Vagina (tissue), 2 donors: ENCODE data around the gene P2RY12. TPM values are rescaled to one million over a fixed set of nuclear protein-coding genes. Genes with fewer than 3 reads are reported as not detected.

Experiments
- DNase-seq, 2 donors: peaks; one replicate each; pipeline ENCODE4 v3.0.0-alpha.2; 2017; ENCODE audit errors: extremely low spot score in 2 of 2
- H3K27ac ChIP-seq: fragments of 200-600 bp; sonication (generic); one replicate; pipeline ENCODE4 v1.5.1; 2019
- H3K27me3 ChIP-seq: fragments of 200-600 bp; sonication (generic); one replicate; pipeline ENCODE4 v1.5.1; 2019
- H3K36me3 ChIP-seq, 2 donors: fragments of 200-600 bp; sonication (generic); one replicate each; pipeline ENCODE4 v1.5.1; 2017 to 2019
- H3K4me1 ChIP-seq: fragments of 200-600 bp; sonication (generic); one replicate; pipeline ENCODE4 v1.5.1; 2019
- H3K4me3 ChIP-seq, 2 donors: fragments of 200-600 bp; sonication (generic); 1 replicate in 1 of 2; 2 replicates in 1 of 2; pipeline ENCODE4 v1.5.1; 2016 to 2019
- H3K9me3 ChIP-seq: fragments of 200-600 bp; sonication (generic); one replicate; pipeline ENCODE4 v1.5.1; 2019
- POLR2A ChIP-seq, 2 donors: fragments of 450-650 bp; IDR thresholded peaks; one replicate each; pipeline ENCODE4 v1.6.1; 2017; ENCODE audit warnings: antibody characterized with exemption in 2 of 2, mild to moderate bottlenecking in 2 of 2, moderate library complexity in 2 of 2
- POLR2AphosphoS5 ChIP-seq, 2 donors: sonication (generic); formaldehyde crosslinking; IDR thresholded peaks; one replicate each; pipeline ENCODE4 v1.9.0; 2017; ENCODE audit warnings: antibody characterized with exemption in 2 of 2, mild to moderate bottlenecking in 2 of 2, low read depth in 1 of 2; ENCODE audit not compliant: insufficient read depth in 1 of 2
- intact Hi-C: fragments of 100-400 bp; cut with DNase I; formaldehyde crosslinking; loops from one replicate; pipeline ENCODE4 v1.15.1; 2023
- total RNA-seq: library from RNA; depleted of rRNA; stranded (reverse); fragments of >200 nt; gene quantifications from one replicate; pipeline ENCODE4 v1.2.3, GENCODE V29; 2016
- TF ChIP-seq, protein P1 (sequence below), 3 experiments: fragments of 450-650 bp in 2 of 3; fragments of 200-600 bp in 1 of 3; sonication (generic) in 1 of 3; IDR thresholded peaks; one replicate each; pipeline ENCODE4 v1.5.1; 2017 to 2019; ENCODE audit warnings: antibody characterized with exemption in 3 of 3, mild to moderate bottlenecking in 2 of 3, moderate library complexity in 2 of 3

Gene P2RY12
- total RNA-seq, 1 donor from 2014 or later = 1.2 TPM

GRCh38 chr3:151382671-151383070 lies 1.9 kb downstream of the P2RY12 start:
- TF ChIP-seq POLR2AphosphoS5 (IDR thresholded peaks at IDR 0.05; ENCODE audit: insufficient read depth in 1 of 2, low read depth in 1 of 2) (no peak), POLR2A (IDR thresholded peaks at IDR 0.05) (no peak)
- TF ChIP-seq, protein P1, sequence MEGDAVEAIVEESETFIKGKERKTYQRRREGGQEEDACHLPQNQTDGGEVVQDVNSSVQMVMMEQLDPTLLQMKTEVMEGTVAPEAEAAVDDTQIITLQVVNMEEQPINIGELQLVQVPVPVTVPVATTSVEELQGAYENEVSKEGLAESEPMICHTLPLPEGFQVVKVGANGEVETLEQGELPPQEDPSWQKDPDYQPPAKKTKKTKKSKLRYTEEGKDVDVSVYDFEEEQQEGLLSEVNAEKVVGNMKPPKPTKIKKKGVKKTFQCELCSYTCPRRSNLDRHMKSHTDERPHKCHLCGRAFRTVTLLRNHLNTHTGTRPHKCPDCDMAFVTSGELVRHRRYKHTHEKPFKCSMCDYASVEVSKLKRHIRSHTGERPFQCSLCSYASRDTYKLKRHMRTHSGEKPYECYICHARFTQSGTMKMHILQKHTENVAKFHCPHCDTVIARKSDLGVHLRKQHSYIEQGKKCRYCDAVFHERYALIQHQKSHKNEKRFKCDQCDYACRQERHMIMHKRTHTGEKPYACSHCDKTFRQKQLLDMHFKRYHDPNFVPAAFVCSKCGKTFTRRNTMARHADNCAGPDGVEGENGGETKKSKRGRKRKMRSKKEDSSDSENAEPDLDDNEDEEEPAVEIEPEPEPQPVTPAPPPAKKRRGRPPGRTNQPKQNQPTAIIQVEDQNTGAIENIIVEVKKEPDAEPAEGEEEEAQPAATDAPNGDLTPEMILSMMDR (IDR thresholded peaks at IDR 0.05) = no peak
- no peak for DNase-seq
- Histone ChIP-seq H3K4me3 (no peak overlapping the region), H3K36me3 (no peaks in the 10 kb centered on the region), H3K27me3 (no peaks in the 10 kb centered on the region), H3K27ac (no peak overlapping the region), H3K4me1 (no peaks in the 10 kb centered on the region), H3K9me3 (no peaks in the 10 kb centered on the region)
- intact Hi-C loops = no loop called here

DNA sequence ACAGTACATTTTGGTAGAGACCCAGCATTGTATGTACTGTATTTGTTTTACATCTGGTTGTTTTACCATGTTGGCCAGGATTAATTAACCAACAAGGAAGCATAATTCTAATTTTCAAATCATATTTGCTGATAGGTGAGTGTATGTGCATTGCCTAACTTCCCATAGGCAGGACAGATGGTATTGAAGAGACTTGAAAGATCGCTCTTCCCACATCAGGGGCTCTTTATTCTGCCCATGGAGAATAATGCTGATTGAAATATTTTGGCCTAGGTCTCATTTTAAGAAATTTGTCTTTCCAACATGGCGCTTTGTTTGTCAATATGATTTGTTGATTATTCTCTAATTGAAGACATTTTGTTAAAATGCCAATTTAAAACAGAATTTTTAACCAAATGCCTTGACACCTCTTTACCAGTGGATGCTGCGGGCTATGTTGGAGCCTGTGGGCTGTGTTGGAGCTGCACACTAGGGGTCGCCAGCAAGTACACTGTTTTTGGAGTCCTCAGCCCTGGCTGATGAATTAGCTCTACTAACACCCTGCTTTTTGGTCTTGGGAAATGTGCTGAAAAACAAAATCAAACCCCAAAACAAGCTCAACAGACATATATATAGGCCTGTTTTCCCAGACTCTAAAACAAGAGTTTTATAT lies 5.3 kb downstream of the P2RY12 start:
- H3K27ac ChIP-seq = no peak overlapping the region
- DNase-seq = no peak
- intact Hi-C loops = no loop called here
- no peaks in the 10 kb centered on the region for H3K9me3 ChIP-seq
- H3K4me3 ChIP-seq = no peak overlapping the region
- TF ChIP-seq POLR2AphosphoS5 (IDR thresholded peaks at IDR 0.05; ENCODE audit: insufficient read depth in 1 of 2, low read depth in 1 of 2) (no peak), POLR2A (IDR thresholded peaks at IDR 0.05) (no peak)
- TF ChIP-seq, protein P1 (IDR thresholded peaks at IDR 0.05) = peak in 1 of 3 experiments; percentile 15
- H3K27me3 ChIP-seq = no peaks in the 10 kb centered on the region
- H3K4me1 ChIP-seq = no peaks in the 10 kb centered on the region
- H3K36me3 ChIP-seq = no peaks in the 10 kb centered on the region

DNA sequence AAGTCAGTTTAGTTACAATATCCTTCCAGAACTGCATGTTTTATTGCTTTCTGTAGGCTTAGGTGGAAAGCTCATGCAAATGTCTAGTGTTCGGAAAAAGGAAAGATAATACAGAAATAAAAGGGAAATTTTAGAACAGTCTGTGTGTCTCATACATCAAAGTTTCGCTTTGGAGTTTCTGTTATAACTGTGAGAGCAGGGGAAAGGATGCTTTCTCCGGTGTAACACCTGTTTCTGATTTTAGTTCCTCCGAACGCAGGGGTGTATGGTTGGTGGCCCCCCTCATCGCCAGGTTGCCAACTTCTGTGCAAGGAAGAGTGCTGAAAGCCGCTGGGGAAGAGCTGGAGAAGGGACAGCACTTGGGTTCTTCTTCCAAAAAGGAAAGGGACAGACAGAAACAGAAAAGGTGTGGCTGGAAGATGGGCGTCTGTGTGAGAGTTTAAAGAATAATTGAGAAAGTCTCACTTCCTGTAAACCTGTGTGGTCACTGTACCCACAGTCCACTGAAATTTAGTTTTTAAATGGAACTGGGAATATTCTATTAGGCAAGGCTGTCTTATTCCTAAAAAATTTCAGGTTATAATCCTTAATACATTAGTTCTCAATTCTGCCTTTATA lies 6.7 kb downstream of the P2RY12 start:
- Histone ChIP-seq H3K36me3 (no peaks in the 10 kb centered on the region), H3K9me3 (no peaks in the 10 kb centered on the region), H3K4me1 (no peaks in the 10 kb centered on the region), H3K27me3 (no peaks in the 10 kb centered on the region), H3K27ac (no peak overlapping the region), H3K4me3 (no peak overlapping the region)
- TF ChIP-seq, protein P1 (IDR thresholded peaks at IDR 0.05) = no peak
- TF ChIP-seq POLR2AphosphoS5 (IDR thresholded peaks at IDR 0.05; ENCODE audit: insufficient read depth in 1 of 2, low read depth in 1 of 2) = no peak
- DNase-seq = no peak
- intact Hi-C loops = no loop called here

DNA sequence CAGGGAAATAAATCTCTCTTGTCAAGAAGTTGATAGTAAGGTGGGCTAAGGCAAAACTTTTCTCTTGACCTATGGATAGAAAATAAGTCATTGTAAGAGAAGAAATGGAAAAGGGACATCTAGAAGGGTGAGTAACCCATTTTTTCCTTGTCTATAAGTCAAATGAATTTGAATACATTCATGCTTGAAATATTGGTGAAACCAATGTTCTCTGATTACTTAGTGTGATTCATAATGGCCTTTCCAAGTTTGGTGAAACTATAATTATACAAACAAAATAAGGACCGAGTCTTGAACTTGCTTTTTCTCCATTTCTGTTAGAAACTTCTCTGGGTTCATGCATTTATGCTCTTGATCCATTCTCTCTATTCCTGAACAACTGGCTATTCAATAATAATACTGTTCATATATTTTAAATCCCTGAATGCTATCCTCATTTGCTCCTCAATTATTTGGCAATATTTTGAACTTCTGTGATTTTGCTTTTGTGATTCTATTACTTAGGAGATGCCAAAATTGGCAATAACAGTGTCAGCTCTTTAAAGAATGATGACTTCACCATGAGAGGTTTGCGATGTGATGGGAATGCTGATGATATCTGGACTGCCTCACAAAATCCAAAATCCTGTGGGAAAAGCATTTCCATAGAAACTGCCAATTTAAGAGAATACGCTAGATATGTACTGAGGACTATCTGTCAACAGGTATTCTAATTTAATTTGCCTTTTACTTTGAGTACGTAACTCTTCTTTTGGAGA lies 12.3 kb downstream of the P2RY12 start:
- no peak overlapping the region for H3K27ac ChIP-seq
- DNase-seq = no peak
- H3K36me3 ChIP-seq = no peaks in the 10 kb centered on the region
- H3K4me1 ChIP-seq = no peaks in the 10 kb centered on the region
- no peaks in the 10 kb centered on the region for H3K27me3 ChIP-seq
- no peaks in the 10 kb centered on the region for H3K9me3 ChIP-seq
- H3K4me3 ChIP-seq = no peak overlapping the region
- intact Hi-C loops = no loop called here
- TF ChIP-seq POLR2A (IDR thresholded peaks at IDR 0.05) = no peak
- TF ChIP-seq, protein P1 (IDR thresholded peaks at IDR 0.05) = no peak
- no peak for TF ChIP-seq POLR2AphosphoS5 (IDR thresholded peaks at IDR 0.05; ENCODE audit: insufficient read depth in 1 of 2, low read depth in 1 of 2)
